ENCODE results near the gene UBL3.

UBL3 gene

GRCh38 chr13:29810145-29810742 is 40.2 kb downstream of the UBL3 start:
- DNase-seq (ENCODE audit: low read depth, low spot score), result no peak

GRCh38 chr13:29808264-29808663 is 42.2 kb downstream of the UBL3 start:
- no peak for DNase-seq (ENCODE audit: low read depth, low spot score)

GRCh38 chr13:29805994-29806979 is 44.1 kb downstream of the UBL3 start:
- DNase-seq (ENCODE audit: low read depth, low spot score), result no peak

GRCh38 chr13:29803221-29803620 is 47.2 kb downstream of the UBL3 start:
- DNase-seq (ENCODE audit: low read depth, low spot score), result no peak

GRCh38 chr13:29802621-29803020 is 47.8 kb downstream of the UBL3 start:
- no peak for DNase-seq (ENCODE audit: low read depth, low spot score)

- no peak for DNase-seq (ENCODE audit: low read depth, low spot score)
Observed at GRCh38 chr13:29801737-29802305, 48.6 kb downstream of the UBL3 start.

- no peak for DNase-seq (ENCODE audit: low read depth, low spot score)
Observed at GRCh38 chr13:29801102-29801501, 49.3 kb downstream of the UBL3 start.

- DNase-seq (ENCODE audit: low read depth, low spot score), result no peak
Observed at GRCh38 chr13:29800687-29801086, 49.7 kb downstream of the UBL3 start.

GRCh38 chr13:29799041-29799440 is 51.4 kb downstream of the UBL3 start:
- no peak for DNase-seq (ENCODE audit: low read depth, low spot score)

- DNase-seq (ENCODE audit: low read depth, low spot score), result no peak
Observed at GRCh38 chr13:29791997-29792780, 58.2 kb downstream of the UBL3 start.

GRCh38 chr13:29791508-29791907 is 58.9 kb downstream of the UBL3 start:
- no peak for DNase-seq (ENCODE audit: low read depth, low spot score)

- no peak for DNase-seq (ENCODE audit: low read depth, low spot score)
Observed at GRCh38 chr13:29786698-29787097, 63.7 kb downstream of the UBL3 start.

GRCh38 chr13:29785978-29786377 is 64.4 kb downstream of the UBL3 start:
- no peak for DNase-seq (ENCODE audit: low read depth, low spot score)

- DNase-seq (ENCODE audit: low read depth, low spot score), result no peak
Observed at GRCh38 chr13:29782798-29783197, 67.6 kb downstream of the UBL3 start.

- no peak for DNase-seq (ENCODE audit: low read depth, low spot score)
Observed at GRCh38 chr13:29774830-29775229, 75.6 kb downstream of the UBL3 start.

- DNase-seq (ENCODE audit: low read depth, low spot score), result no peak
Observed at GRCh38 chr13:29771247-29771646, 79.2 kb downstream of the UBL3 start.

GRCh38 chr13:29767006-29767405 is 83.4 kb downstream of the UBL3 start:
- DNase-seq (ENCODE audit: low read depth, low spot score), result no peak

GRCh38 chr13:29763436-29764180 is 86.8 kb downstream of the UBL3 start:
- DNase-seq (ENCODE audit: low read depth, low spot score), result no peak

- no peak for DNase-seq (ENCODE audit: low read depth, low spot score)
Observed at GRCh38 chr13:29761815-29762214, 88.6 kb downstream of the UBL3 start.

GRCh38 chr13:29761160-29761559 is 89.3 kb downstream of the UBL3 start:
- DNase-seq (ENCODE audit: low read depth, low spot score), result no peak

- no peak for DNase-seq (ENCODE audit: low read depth, low spot score)
Observed at GRCh38 chr13:29760544-29760943, 89.9 kb downstream of the UBL3 start.
